Activated B cell treated with CpG ODN at 0.5 μM for 24 hours (primary cell): ENCODE results near the gene S100G. TPM values are rescaled to one million over a fixed set of nuclear protein-coding genes. Genes with fewer than 3 reads are reported as not detected.

Experiments
- ATAC-seq: fragments of 200-7000 bp; cut with Tn5 transposase; one replicate; pipeline ENCODE4 v1.10.0; 2021; ENCODE audit warnings: low read depth, mild to moderate bottlenecking, moderate library complexity
- CTCF ChIA-PET: fragments of 350-600 bp; sonication (Branson Sonifier 250); formaldehyde crosslinking; loops from one replicate; lab custom pipeline; 2021; ENCODE audit warnings: antibody characterized with exemption; lab: Charles Lee
- POLR2A ChIA-PET: fragments of 350-600 bp; sonication (Branson Sonifier 250); formaldehyde crosslinking; loops from one replicate; lab custom pipeline; 2021; ENCODE audit warnings: antibody characterized with exemption; lab: Charles Lee
- DNase-seq: peaks from one replicate; pipeline ENCODE4 v3.0.0; 2022
- H3K27ac Mint-ChIP-seq: one replicate; pipeline ENCODE4 v1.8.0; 2020; ENCODE audit warnings: mixed read lengths
- H3K27me3 Mint-ChIP-seq: one replicate; pipeline ENCODE4 v1.8.0; 2021; ENCODE audit warnings: mixed read lengths
- H3K36me3 Mint-ChIP-seq: one replicate; pipeline ENCODE4 v1.8.0; 2021; ENCODE audit warnings: low read depth, mixed read lengths
- H3K4me1 Mint-ChIP-seq: one replicate; pipeline ENCODE4 v1.8.0; 2021; ENCODE audit warnings: mixed read lengths
- H3K4me3 Mint-ChIP-seq: one replicate; pipeline ENCODE4 v1.8.0; 2020; ENCODE audit warnings: mild to moderate bottlenecking, mixed read lengths
- H3K9me3 Mint-ChIP-seq: one replicate; pipeline ENCODE4 v1.8.0; 2020; ENCODE audit warnings: mixed read lengths
- intact Hi-C: fragments of 100-400 bp; cut with micrococcal nuclease; formaldehyde crosslinking; loops from one replicate; pipeline ENCODE4 v1.15.1; 2024
- total RNA-seq: library from RNA; stranded (reverse); gene quantifications from 2 replicates; pipeline ENCODE4 v1.2.3, GENCODE V29; 2022
- TF ChIP-seq, protein P1 (sequence below): fragments of 200-600 bp; IDR thresholded peaks from one replicate; pipeline ENCODE4 v1.8.0; 2022; ENCODE audit warnings: antibody characterized with exemption, mild to moderate bottlenecking

The S100G gene
- total RNA-seq, 1 donor from 2014 or later = not detected

DNA sequence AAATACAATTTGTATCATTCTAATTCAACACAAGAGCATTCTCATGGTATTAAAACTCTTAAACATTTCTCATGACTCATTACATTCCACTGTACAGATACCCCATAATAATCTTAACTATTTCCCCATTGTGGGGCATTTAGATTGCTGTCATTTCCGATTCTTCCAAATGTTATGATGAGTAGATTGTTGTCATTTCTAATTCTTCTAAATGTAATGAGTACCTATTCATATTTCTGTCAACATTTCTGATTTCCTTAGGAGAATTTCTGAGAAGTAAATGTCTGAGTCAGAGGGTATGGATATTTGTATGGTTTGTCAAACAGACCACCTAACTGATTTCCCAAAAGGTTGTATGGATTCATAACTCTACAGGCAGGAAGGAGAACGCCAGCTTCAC is 8.3 kb downstream of the S100G start:
- ChIA-PET CTCF (no interaction called here), POLR2A (no interaction called here)
- intact Hi-C loops = no loop called here
- TF ChIP-seq, protein P1, sequence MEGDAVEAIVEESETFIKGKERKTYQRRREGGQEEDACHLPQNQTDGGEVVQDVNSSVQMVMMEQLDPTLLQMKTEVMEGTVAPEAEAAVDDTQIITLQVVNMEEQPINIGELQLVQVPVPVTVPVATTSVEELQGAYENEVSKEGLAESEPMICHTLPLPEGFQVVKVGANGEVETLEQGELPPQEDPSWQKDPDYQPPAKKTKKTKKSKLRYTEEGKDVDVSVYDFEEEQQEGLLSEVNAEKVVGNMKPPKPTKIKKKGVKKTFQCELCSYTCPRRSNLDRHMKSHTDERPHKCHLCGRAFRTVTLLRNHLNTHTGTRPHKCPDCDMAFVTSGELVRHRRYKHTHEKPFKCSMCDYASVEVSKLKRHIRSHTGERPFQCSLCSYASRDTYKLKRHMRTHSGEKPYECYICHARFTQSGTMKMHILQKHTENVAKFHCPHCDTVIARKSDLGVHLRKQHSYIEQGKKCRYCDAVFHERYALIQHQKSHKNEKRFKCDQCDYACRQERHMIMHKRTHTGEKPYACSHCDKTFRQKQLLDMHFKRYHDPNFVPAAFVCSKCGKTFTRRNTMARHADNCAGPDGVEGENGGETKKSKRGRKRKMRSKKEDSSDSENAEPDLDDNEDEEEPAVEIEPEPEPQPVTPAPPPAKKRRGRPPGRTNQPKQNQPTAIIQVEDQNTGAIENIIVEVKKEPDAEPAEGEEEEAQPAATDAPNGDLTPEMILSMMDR = no peak
- Mint-ChIP-seq H3K9me3 (no peaks in the 10 kb centered on the region), H3K4me3 (no peak overlapping the region), H3K27me3 (no peaks in the 10 kb centered on the region), H3K27ac (no peak overlapping the region), H3K4me1 (no peaks in the 10 kb centered on the region), H3K36me3 (peaks cover 16% of the 10 kb centered on the region)
- ATAC-seq (no peak), DNase-seq (no peak)

DNA sequence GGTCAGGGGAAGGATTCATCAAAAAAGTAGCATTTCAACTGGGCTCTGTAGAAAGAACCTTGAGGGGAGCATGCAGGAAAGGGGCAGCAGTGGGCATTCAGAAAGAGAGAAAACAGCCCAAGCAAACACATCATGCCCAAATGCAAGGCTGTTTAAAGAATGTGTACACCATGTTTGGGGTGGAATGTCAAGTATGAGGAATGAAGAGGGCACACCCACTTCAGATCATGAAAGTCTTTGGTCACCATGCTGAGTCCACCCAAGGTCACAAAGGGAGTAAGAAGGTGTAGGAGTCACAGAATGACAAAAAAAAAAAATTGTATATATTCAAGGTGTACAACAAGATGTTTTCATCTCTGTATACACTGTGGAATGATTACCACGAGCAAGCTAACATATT is 9.4 kb downstream of the S100G start:
- ATAC-seq (no peak), DNase-seq (no peak)
- POLR2A ChIA-PET = no interaction called here
- H3K4me1 Mint-ChIP-seq = no peaks in the 10 kb centered on the region
- intact Hi-C loops = no loop called here
- H3K9me3 Mint-ChIP-seq = no peaks in the 10 kb centered on the region
- H3K27ac Mint-ChIP-seq = no peak overlapping the region
- TF ChIP-seq, protein P1 = no peak
- H3K36me3 Mint-ChIP-seq = peaks cover 21% of the 10 kb centered on the region
- CTCF ChIA-PET = no interaction called here
- H3K27me3 Mint-ChIP-seq = no peaks in the 10 kb centered on the region
- H3K4me3 Mint-ChIP-seq = no peak overlapping the region

DNA sequence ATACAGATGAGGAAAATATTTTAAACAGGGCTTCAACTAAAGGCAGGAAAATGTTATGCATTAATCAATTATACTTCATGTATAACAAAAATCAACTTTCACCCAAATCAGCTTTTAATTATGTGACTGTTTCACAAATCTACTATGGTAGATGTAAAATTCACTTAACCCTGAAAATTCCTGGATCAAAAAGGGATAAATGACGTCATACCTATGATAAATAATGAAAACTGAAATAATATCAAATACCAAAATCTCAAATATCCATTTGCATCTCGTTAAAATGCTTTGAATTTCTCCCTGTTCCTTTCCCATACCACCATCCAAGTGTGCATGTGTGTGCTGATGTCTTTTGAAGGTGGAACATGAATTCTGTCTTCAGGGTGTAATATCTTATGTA is 11.5 kb downstream of the S100G start:
- no peak for ATAC-seq
- no peak overlapping the region for H3K4me3 Mint-ChIP-seq
- no peaks in the 10 kb centered on the region for H3K27me3 Mint-ChIP-seq

GRCh38 chrX:16662402-16662801 is 12.4 kb downstream of the S100G start:
- DNase-seq = no peak
- intact Hi-C loops = no loop called here
- no peak for ATAC-seq
- ChIA-PET POLR2A (no interaction called here), CTCF (no interaction called here)
- no peaks in the 10 kb centered on the region for H3K27me3 Mint-ChIP-seq
- H3K9me3 Mint-ChIP-seq = no peaks in the 10 kb centered on the region
- H3K36me3 Mint-ChIP-seq = peaks cover 33% of the 10 kb centered on the region
- H3K27ac Mint-ChIP-seq = no peak overlapping the region
- TF ChIP-seq, protein P1 = no peak
- H3K4me1 Mint-ChIP-seq = no peaks in the 10 kb centered on the region
- H3K4me3 Mint-ChIP-seq = no peak overlapping the region

More for the DNA sequence above, 11.5 kb downstream of the S100G start:
- ChIA-PET POLR2A (no interaction called here), CTCF (no interaction called here)
- H3K4me1 Mint-ChIP-seq = no peaks in the 10 kb centered on the region
- intact Hi-C loops = no loop called here
- H3K36me3 Mint-ChIP-seq = peaks cover 34% of the 10 kb centered on the region
- H3K27ac Mint-ChIP-seq = no peak overlapping the region
- TF ChIP-seq, protein P1 = no peak
- DNase-seq = no peak
- H3K9me3 Mint-ChIP-seq = no peaks in the 10 kb centered on the region

DNA sequence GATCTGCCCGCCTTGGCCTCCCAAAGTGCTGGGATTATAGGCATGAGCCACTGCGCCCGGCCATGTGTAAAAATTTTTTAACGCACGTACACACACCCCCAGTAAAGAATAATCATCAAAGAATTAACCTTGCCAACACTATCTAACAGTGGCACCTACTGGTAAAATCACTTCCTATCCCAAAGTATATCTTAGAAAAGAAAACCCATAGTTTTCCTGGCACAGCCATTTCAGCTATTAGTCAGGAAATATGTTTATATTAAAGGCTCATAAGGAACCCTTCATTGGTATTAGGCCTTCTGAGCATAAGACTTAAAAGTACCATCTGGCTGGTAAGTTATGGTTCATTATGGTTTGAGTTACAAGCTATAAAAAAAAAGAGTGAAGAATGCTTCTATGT is 14.1 kb downstream of the S100G start:
- ATAC-seq = no peak
- intact Hi-C loops = no loop called here
- no peak for DNase-seq
- ChIA-PET CTCF (no interaction called here), POLR2A (no interaction called here)
- TF ChIP-seq, protein P1 = no peak
- H3K9me3 Mint-ChIP-seq = no peaks in the 10 kb centered on the region
- H3K4me3 Mint-ChIP-seq = no peak overlapping the region
- no peaks in the 10 kb centered on the region for H3K4me1 Mint-ChIP-seq
- H3K27me3 Mint-ChIP-seq = no peaks in the 10 kb centered on the region
- no peak overlapping the region for H3K27ac Mint-ChIP-seq
- H3K36me3 Mint-ChIP-seq = peaks cover 30% of the 10 kb centered on the region
